Right ventricle myocardium superior (tissue), 1 donor: ENCODE data around the gene COX6B1. TPM values are rescaled to one million over a fixed set of nuclear protein-coding genes. Genes with fewer than 3 reads are reported as not detected.
A peak's percentile ranks its signal among the peaks of the same experiment; 100 is the strongest.
"Not testable (repeated sequence)": the region's sequence is repeated elsewhere in the genome, so short reads cannot be mapped to it uniquely, and the experiment has no call there.

Source experiments
- ATAC-seq: fragments of 200-7000 bp; cut with Tn5 transposase; one replicate; pipeline ENCODE4 v1.9.1; 2020; ENCODE audit warnings: mild to moderate bottlenecking; ENCODE audit not compliant: poor library complexity
- DNase-seq: peaks from one replicate; pipeline ENCODE4 v3.0.0-alpha.2; 2020
- intact Hi-C: fragments of 100-400 bp; cut with DNase I; formaldehyde crosslinking; loops from one replicate; pipeline ENCODE4 v1.11.2; 2022
- long read RNA-seq: library from polyadenylated mRNA; unstranded; transcript quantifications from one replicate; pipeline ENCODE4 v2.0.0, GENCODE V29; 2021
- total RNA-seq: library from RNA; stranded (reverse); fragmentation: NEBNext Ultra II Directional; extraction: Animal tissue kit (Norgen Biotek cat#: 25700); gene quantifications from one replicate; pipeline ENCODE4 v1.2.1, GENCODE V29; 2021
- donor health status: DM: no; HTN: yes; CAD: no; lungs with severe emphysema.

COX6B1 gene, protein sequence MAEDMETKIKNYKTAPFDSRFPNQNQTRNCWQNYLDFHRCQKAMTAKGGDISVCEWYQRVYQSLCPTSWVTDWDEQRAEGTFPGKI
- 1,337 TPM for total RNA-seq
- long read RNA-seq, transcript COX6B1-201 (4 exons, 667 nt) = major isoform, 440 of 454 reads
- long read RNA-seq, partial matches to known transcripts = 12 of 454 reads
- long read RNA-seq, other reads (novel, unspliced or antisense) = 2 of 454 reads

DNA sequence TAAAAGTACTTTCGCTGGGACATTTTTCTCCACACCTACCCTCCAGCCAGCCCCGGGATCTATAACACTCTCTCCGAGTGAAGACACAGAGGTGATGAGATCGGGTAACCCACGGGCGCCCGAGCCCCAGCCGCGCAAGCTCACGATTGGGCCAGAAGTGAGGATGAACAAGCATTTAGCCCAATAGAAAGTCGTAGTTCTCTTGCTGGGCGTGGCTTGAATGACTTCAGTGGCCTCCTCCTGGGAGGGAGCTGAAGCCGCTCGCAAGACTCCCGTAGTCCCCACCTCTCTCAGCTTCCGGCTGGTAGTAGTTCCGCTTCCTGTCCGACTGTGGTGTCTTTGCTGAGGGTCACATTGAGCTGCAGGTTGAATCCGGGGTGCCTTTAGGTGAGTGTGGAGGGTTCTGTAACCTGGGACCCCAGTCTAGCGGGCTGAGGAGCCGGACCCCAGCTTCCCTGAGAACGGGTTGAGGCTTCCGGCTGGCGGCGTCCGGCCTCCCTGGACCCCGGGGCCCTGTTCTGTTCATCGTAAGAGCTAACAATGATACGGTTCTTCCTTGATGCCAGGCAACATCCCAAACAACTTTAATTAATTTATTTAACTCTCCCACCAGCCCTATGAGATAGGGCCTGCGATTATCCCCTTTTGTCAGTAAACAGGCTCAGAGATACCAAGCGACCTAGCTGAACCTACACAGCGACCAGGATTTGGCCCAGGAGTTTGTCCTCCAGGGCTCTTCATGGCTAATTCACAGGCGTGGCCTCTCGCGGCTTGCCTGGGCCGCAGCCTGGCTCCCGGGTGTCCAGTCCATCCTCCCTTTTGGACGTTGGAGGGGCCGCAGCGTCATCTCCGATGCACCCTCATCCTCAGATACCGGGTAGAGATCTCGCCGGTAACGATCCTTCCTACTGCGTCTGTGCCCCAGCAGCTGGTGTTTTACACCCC lies at the start of gene COX6B1:
TSS of gene COX6B1 (plus strand) at position 307 of the 945 bp plus-strand sequence. CDS start 2,921 bp downstream, outside the sequence.
- peak; percentile 80 for ATAC-seq
- intact Hi-C loops = no loop called here

DNA sequence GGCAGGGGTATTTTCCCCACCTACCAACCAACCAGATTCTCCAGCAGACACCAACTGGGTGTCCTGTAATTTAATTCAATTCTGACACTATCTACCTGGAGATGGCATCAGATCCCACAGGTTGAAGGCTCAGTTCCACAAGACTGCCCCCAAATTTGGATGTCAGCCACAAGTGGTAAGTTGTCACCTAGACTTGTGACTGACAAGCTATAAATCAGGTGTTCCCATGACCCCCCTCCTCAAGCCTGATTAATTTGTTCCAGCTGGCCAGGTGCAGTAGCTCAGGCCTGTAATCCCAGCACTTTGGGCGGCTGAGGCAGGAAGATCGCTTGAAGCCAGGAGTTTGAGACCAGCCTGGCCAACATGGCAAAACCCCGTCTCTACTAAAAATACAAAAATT lies 46.2 kb upstream of the COX6B1 start:
- ATAC-seq (no peak), DNase-seq (no peak)
- intact Hi-C loops = no loop called here

More for the DNA sequence above, at the start of gene COX6B1:
- DNase-seq = peak; percentile 94

DNA sequence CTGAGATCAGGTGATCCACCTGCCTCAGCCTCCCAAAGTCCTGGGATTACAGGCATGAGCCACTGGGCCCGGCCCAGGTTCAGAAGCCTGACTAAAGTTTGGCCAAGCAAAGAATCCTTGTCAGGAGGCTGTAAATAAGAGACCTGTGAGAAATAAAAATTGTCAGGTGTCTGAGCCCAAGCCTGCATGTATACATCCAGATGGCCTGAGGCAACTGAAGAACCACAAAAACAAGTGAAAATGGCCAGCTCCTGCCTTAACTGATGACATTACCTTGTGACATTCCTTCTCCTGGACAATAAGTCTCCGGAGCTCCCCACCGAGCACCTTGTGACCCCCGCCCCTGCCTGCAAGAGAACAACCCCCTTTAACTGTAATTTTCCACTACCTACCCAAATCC lies 43.7 kb upstream of the COX6B1 start:
- ATAC-seq, DNase-seq, intact Hi-C loops: not testable (repeated sequence)

DNA sequence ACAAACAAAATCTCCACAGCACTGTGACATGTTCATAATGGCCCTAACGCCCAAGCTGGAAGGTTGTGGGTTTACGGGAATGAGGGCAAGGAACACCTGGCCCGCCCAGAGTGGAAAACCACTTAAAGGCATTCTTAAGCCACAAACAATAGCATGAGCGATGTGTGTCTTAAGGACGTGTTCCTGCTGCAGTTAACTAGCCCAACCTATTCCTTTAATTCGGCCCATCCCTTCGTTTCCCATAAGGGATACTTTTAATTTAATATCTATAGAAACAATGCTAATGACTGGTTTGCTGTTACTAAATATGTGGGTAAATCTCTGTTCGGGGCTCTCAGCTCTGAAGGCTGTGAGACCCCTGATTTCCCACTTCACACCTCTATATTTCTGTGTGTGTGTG lies 41.0 kb upstream of the COX6B1 start:
- ATAC-seq, DNase-seq, intact Hi-C loops: not testable (repeated sequence)

DNA sequence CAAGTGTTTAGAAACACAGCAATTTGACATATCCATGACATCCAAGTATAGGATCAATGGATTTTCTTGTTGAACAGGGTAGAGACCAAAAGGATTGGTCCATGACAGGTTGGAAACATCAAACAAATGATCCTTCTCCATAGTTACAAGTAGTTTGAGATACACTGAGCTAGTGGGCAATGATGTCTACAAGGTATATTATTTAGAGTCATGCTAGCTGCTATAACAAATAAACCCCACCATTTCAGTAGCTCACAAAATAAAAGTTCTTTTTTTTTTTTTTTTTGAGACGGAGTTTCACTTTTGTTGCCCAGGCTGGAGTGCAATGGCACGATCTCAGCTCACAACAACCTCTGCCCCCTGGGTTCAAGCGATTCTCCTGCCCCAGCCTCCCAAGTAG lies 40.5 kb upstream of the COX6B1 start:
- DNase-seq (no peak), ATAC-seq (no peak)
- intact Hi-C loops = no loop called here

DNA sequence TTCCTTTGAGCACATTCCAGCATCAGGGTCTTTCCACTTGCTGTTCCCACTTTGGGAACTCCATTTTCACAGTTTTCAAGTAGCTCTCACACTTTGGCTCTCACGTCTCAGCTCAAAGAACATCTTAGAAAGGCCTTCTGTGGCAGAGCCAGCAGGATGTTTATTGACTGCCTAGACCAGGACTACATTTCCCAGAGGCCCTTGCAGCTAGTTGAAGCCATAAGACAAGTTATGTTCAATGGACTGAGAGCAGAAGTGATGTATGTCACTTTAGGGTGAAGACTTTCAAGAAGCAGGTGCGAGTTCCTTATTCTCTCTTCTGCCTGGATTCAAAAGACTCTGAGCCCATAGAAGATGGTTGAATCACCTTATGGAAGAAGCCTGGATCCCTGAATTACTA lies 39.9 kb upstream of the COX6B1 start:
- intact Hi-C loops = no loop called here
- no peak for ATAC-seq
- no peak for DNase-seq

DNA sequence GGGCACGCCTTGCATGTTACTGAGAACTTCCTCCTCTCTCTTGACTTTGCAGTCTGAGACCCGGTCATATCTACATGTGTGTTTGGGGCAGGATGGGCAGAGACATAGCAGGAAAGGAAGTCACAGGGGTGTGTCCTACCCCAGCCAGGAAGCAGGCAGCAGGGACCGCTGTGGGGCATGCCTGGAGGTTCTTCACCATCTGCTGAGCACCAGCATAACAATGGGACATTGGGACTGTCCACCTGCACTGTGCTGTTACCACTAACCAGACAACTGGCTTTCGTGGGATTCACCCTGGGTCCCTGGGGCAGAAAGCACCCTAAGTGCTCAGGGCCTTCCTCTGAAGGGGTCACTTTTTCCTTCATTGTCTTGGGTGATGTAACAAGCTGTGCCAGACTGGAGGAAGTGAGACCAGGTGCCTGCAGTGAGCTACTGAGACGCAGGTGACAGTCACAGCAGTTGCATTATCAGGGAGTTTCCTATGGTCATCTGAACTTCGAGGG lies 38.2 kb upstream of the COX6B1 start:
- ATAC-seq = no peak
- intact Hi-C loops = no loop called here
- DNase-seq = no peak

DNA sequence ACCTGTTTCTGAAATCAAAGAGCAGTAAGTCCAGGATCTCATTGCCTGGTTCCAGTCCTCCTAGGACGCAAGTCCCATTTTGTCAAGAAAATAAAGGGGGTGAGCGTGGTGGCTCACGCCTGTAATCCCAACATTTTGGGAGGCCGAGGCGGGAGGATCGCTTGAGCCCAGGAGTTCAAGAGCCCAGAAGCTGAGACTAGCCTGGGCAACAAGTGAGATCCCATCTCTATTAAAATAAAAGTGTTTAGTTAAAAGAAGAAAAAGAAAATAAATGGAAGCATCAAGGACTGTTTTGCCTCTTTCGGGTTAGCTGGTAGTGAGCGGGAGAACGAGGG lies 35.9 kb upstream of the COX6B1 start:
- intact Hi-C loops = no loop called here
- no peak for ATAC-seq
- DNase-seq = no peak

DNA sequence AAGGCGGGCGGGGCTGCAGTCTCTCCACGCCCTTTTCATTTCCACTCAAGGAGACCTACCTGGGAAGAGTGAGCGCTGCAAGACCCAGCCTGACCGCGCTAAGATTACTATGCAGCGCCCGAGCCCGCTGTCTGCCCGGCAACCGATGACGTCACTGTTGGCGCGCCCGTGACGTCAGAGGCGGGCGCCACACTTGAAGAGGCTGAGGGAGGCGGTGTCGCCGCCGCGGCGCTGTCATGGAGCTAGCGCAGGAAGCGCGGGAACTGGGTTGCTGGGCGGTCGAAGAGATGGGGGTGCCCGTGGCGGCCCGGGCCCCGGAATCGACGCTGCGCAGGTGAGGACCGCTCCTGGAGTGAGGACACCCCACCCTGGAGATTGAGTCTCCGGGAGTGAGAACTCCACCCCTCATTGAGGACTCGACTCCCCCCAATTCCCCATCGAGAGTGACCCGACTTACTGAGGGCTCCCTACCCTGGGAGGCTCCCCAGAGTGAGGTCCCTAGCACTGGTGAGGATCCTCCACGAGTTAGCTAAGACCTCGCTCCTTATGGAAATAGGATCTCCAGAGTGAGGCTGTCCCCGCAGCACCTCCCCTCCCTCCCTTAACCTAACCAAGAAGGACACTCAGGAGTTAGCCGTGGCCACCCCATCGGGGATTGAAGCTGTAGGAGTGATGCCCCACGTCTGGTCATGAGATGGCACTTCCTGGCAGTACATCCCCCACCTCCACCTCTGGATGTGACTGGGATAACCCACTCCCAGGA lies 35.4 kb upstream of the COX6B1 start, which contains the start of gene HAUS5:
TSS of gene HAUS5 (plus strand) at position 177 of the 763 bp plus-strand sequence. CDS start at position 237, 60 bp downstream.
- intact Hi-C loops = no loop called here
- DNase-seq = peak; percentile 98
- peak; percentile 100 for ATAC-seq

DNA sequence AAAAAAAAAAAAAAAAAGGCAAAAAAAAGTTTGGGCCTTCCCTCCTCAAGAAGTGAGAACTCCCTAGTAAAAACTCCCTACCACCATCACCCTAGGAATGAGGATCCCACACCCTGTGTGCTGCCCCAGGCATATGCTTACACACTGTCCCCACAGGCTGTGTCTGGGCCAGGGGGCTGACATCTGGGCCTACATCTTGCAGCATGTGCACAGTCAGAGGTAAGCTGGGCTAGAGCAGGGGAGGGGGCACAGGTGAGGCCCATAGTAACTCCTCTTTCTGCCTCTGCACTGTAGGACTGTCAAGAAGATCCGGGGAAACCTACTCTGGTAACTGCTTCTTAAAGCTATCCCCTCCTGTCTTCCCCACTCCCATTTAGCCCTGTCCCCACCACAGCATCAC lies 34.5 kb upstream of the COX6B1 start:
- ATAC-seq = no peak
- no peak for DNase-seq

DNA sequence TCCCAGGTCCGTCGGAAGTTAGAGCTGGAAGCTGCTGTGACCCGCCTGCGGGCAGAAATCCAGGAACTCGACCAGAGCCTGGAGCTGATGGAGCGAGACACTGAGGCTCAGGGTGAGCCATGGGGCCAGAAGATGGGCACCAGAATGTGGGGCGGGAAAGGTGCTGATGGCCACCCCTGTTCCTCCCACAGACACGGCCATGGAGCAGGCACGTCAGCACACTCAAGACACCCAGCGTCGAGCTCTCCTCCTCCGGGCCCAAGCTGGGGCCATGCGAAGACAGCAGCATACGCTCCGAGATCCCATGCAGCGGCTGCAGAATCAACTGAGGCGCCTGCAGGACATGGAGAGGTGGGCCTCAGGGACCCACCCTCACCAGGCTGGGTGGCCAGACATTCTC lies 33.1 kb upstream of the COX6B1 start:
- intact Hi-C loops = no loop called here
- no peak for ATAC-seq
- DNase-seq = no peak

More for the DNA sequence above, 34.5 kb upstream of the COX6B1 start:
- intact Hi-C loops = no loop called here

DNA sequence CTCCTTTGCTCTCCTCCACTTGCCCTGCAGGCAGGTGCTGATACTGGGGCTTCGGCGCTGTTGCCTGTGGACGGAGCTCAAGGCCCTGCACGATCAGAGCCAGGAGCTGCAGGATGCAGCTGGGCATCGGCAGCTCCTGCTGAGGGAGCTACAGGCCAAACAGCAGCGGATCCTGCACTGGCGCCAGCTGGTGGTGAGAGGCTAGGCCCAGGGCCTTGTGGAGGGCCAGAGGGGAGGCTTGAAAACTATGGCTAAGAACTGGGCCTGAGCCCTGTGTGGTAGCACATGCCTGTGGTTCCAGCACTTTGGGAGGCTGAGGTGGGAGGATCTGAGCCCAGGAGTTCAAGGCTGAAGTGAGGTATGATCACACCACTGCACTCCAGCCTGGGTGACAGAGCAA lies 29.3 kb upstream of the COX6B1 start:
- ATAC-seq (no peak), DNase-seq (no peak)
- intact Hi-C loops = no loop called here

DNA sequence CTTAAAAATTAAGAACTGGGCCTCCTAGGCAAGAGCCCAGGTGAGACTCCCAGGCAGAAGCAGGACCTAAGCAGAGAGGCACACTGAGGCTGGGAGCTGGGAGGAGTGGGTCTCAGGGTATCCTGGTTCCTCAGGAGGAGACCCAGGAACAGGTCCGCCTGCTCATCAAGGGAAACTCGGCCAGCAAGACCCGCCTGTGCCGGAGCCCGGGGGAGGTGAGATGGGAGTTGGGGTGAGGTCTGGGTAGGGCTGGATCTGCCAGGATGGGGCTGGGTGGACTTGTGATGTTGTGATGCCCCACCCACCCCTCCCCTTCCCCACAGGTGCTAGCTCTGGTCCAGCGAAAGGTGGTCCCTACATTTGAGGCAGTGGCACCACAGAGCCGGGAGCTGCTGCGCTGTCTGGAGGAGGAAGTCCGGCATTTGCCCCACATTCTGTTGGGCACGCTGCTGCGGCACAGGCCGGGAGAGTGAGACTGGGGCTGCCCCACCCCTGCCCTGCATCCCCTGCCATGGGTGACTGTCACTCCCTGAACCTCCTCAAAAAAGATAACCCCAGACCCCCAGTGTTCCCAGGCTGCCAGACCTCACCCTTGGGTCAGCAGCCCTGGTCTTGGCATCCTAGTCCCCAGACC lies 28.7 kb upstream of the COX6B1 start:
- ATAC-seq (no peak), DNase-seq (no peak)
- intact Hi-C loops = no loop called here

DNA sequence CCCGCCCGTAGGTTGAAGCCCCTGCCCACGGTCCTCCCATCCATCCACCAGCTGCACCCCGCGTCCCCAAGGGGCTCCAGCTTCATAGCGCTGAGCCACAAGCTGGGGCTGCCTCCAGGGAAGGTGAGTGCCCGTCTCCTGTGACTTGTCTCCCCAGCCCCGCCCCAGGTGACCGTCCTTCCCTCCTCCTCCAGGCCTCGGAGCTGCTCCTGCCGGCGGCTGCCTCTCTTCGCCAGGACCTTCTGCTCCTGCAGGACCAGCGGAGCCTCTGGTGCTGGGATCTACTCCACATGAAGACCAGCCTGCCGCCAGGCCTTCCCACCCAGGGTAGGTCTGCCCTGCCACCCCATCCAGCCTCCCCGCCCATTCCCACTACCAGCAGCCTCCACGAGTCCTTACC lies 28.1 kb upstream of the COX6B1 start:
- intact Hi-C loops = no loop called here
- DNase-seq (no peak), ATAC-seq (no peak)

DNA sequence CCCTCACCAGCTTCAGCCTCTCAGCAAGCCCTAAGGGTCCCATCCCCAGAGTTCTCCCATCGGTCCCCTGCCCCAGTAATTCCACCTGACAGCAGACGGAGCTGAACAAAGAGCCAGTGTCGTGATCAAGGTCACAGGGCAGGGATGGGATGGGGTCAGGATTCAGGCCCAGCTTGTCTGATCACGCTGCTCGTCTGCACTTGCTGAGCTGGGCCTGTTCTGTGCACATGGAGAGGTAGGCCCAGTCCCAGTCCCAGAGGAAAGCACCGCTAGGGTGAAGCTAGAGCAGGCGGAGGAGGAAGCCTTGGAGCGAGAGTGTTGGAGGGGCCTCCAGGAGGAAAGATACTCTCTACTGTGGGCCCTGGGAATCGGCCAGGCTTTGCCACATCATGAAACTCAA lies 26.4 kb upstream of the COX6B1 start:
- ATAC-seq = no peak
- DNase-seq = no peak
- intact Hi-C loops = no loop called here

DNA sequence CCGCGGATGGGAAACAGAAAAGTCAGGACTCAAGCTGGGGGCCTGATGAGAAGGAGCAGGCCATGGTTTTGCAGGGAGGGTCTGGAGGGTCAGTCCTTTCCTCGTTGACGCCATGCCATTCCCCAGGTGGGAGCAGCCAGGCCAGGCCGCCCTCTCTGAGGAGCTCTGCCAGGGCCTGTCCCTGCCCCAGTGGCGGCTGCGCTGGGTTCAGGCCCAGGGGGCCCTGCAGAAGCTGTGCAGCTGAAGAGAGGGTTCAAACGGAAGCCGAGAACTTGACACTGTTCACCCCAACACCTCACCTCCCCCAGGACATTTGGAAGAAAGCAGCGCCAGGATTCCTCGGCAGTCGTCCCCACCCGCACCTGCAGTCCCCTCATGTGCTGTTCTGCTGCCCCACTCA lies 25.4 kb upstream of the COX6B1 start:
- ATAC-seq = no peak

DNA sequence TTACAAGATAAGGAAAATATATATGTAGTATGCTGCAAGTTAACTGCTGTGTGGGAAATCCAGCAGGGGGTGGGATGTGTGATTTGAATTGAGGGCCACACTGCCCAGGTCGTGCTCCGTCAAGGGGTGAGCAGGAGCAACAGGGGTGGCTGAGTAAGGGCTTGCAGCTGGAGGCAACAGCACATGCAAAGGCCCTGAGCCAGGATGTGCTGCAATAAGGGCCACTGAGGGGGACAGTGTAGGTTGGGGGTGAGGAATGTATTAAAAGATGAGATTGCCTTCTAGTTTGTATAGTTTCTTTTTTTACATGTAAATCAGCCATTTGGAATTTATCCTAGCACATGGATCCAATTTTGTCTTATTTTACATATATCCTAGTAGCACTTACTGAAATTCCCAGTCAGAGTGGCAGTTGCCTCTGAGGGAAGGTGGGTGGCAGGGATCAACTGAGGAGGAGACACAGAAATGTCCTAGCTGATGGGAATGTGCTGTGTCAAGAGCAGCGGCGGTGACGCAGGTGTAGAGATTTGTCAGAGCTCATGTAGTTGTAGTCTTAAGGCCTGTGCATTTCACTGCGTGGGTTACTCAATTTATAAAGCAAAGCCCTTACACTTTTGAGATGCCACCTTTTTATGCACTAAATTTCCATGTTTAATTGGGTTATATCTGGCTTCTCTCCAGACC lies 24.7 kb upstream of the COX6B1 start:
- intact Hi-C loops = no loop called here
- no peak for ATAC-seq
- DNase-seq = no peak

More for the DNA sequence above, 25.4 kb upstream of the COX6B1 start:
- intact Hi-C loops = no loop called here
- DNase-seq = no peak

DNA sequence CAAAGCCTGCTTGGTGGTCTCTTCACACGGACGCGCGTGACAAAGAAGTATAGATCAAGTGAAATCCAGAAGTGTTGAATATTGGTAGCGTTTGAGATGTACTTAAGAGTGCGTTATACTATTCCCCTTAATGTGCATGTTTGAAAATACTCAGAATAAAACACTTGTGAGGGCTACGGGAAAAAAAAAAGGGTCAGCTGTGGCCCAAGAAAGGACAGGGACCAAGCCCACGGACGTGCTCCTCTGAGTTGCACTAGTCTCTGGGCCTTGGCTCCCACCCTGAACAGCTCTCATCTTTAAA lies 19.9 kb upstream of the COX6B1 start:
- intact Hi-C loops = no loop called here
- ATAC-seq (no peak), DNase-seq (no peak)
